HepG2 (cell line): ENCODE measurements around the gene DAPP1.

Experiments used
- CENPX ChIP-seq: sonication (generic); formaldehyde crosslinking; IDR thresholded peaks from 2 replicates; pipeline ENCODE4 v1.9.0; 2021; ENCODE audit warnings: mild to moderate bottlenecking, missing genetic modification reagents, moderate library complexity
- CHD2 ChIP-seq: IDR thresholded peaks from 2 replicates; pipeline ENCODE4 v1.6.1; 2011; ENCODE audit warnings: low read depth, low read length, improper control_type of control experiment
- ETV5 ChIP-seq: IDR thresholded peaks from 2 replicates; pipeline ENCODE4 v1.6.1; 2018; ENCODE audit warnings: missing biosample characterization, missing genetic modification reagents, inconsistent platforms, borderline replicate concordance
- ETV6 ChIP-seq: sonication (generic); formaldehyde crosslinking; conservative IDR thresholded peaks from 2 replicates; pipeline ENCODE4 v1.4.0; 2020; ENCODE audit warnings: missing genetic modification reagents
- HOXA7 ChIP-seq: sonication (generic); formaldehyde crosslinking; IDR thresholded peaks from 2 replicates; pipeline ENCODE4 v1.8.1; 2022; ENCODE audit warnings: mild to moderate bottlenecking, missing genetic modification reagents, moderate library complexity
- IKZF4 ChIP-seq: sonication (generic); formaldehyde crosslinking; IDR thresholded peaks from 2 replicates; pipeline ENCODE4 v1.5.1; 2020; ENCODE audit warnings: borderline replicate concordance, mild to moderate bottlenecking, low read depth, missing genetic modification reagents; ENCODE audit errors: not compliant biosample characterization
- JARID2 ChIP-seq: sonication (generic); formaldehyde crosslinking; IDR thresholded peaks from 2 replicates; pipeline ENCODE4 v1.8.1; 2023; ENCODE audit warnings: missing genetic modification reagents, inconsistent platforms; ENCODE audit not compliant: insufficient replicate concordance
- KLF16 ChIP-seq, 2 experiments: sonication (generic) in 1 of 2; formaldehyde crosslinking in 1 of 2; IDR thresholded peaks; 2 replicates each; pipeline versions ENCODE4 v1.6.1 to v1.8.0; 2016 to 2023; ENCODE audit warnings: missing genetic modification reagents in 2 of 2, missing compliant biosample characterization in 1 of 2
- POLR2A ChIP-seq, 2 experiments: IDR thresholded peaks; 2 replicates each; pipeline ENCODE4 v1.6.1; 2011; ENCODE audit warnings: low read depth in 2 of 2, low read length in 2 of 2, mild to moderate bottlenecking in 1 of 2, moderate library complexity in 1 of 2; ENCODE audit not compliant: insufficient read depth in 1 of 2
- ZNF768 ChIP-seq: sonication (generic); formaldehyde crosslinking; IDR thresholded peaks from 2 replicates; pipeline ENCODE4 v1.4.0; 2020; ENCODE audit warnings: missing genetic modification reagents
- TF ChIP-seq, protein P1 (sequence below): sonication (generic); formaldehyde crosslinking; IDR thresholded peaks from 2 replicates; pipeline ENCODE4 v1.4.0; 2020; ENCODE audit warnings: missing genetic modification reagents
- TF ChIP-seq, protein P2 (sequence below): sonication (generic); formaldehyde crosslinking; IDR thresholded peaks from 2 replicates; pipeline ENCODE4 v1.4.0; 2020; ENCODE audit warnings: missing genetic modification reagents
- TF ChIP-seq, protein P3 (sequence below): sonication (generic); formaldehyde crosslinking; IDR thresholded peaks from 2 replicates; pipeline ENCODE4 v1.8.1; 2023; ENCODE audit warnings: mild to moderate bottlenecking, missing genetic modification reagents, borderline replicate concordance
- TF ChIP-seq, protein P4 (sequence below): sonication (generic); formaldehyde crosslinking; IDR thresholded peaks from 2 replicates; pipeline ENCODE4 v1.5.0; 2020; ENCODE audit warnings: mild to moderate bottlenecking, missing genetic modification reagents, moderate library complexity

DNA sequence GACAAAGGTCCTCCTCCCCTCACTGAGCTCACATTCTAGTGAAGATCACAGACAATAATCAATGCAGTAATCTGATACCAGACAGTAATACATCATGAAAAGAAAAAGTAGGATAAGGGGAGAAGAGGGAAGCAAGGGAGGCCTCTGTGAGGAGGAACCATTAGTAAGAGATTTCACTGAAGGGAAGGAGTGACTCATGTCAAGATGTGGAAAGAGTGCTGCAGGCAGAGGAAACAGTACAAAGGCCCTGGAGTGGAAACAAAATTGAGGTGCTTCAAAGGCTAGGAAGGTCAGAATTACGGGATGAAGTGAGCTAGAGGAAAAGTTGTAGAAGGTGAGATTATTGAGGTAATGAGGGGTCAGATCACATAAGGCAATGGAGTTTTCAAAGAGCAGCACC lies 39.5 kb downstream of the DAPP1 start:
- TF ChIP-seq ETV6 (CRISPR knock-in tag) (no peak), CHD2 (no peak), KLF16 (CRISPR knock-in tag; IDR thresholded peaks at IDR 0.05) (no peak), HOXA7 (CRISPR knock-in tag) (no peak), CENPX (CRISPR knock-in tag) (no peak), ZNF768 (CRISPR knock-in tag) (no peak), POLR2A (IDR thresholded peaks at IDR 0.05; ENCODE audit: insufficient read depth in 1 of 2, low read depth in 2 of 2, low read length in 2 of 2) (no peak), IKZF4 (CRISPR knock-in tag) (no peak), ETV5 (CRISPR knock-in tag) (no peak), JARID2 (CRISPR knock-in tag) (no peak)
- TF ChIP-seq, protein P1, sequence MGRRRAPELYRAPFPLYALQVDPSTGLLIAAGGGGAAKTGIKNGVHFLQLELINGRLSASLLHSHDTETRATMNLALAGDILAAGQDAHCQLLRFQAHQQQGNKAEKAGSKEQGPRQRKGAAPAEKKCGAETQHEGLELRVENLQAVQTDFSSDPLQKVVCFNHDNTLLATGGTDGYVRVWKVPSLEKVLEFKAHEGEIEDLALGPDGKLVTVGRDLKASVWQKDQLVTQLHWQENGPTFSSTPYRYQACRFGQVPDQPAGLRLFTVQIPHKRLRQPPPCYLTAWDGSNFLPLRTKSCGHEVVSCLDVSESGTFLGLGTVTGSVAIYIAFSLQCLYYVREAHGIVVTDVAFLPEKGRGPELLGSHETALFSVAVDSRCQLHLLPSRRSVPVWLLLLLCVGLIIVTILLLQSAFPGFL (CRISPR knock-in tag), result no peak
- TF ChIP-seq, protein P2, sequence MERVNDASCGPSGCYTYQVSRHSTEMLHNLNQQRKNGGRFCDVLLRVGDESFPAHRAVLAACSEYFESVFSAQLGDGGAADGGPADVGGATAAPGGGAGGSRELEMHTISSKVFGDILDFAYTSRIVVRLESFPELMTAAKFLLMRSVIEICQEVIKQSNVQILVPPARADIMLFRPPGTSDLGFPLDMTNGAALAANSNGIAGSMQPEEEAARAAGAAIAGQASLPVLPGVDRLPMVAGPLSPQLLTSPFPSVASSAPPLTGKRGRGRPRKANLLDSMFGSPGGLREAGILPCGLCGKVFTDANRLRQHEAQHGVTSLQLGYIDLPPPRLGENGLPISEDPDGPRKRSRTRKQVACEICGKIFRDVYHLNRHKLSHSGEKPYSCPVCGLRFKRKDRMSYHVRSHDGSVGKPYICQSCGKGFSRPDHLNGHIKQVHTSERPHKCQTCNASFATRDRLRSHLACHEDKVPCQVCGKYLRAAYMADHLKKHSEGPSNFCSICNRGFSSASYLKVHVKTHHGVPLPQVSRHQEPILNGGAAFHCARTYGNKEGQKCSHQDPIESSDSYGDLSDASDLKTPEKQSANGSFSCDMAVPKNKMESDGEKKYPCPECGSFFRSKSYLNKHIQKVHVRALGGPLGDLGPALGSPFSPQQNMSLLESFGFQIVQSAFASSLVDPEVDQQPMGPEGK (CRISPR knock-in tag), result no peak
- TF ChIP-seq, protein P3, sequence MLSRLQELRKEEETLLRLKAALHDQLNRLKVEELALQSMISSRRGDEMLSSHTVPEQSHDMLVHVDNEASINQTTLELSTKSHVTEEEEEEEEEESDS (CRISPR knock-in tag), result no peak
- TF ChIP-seq, protein P4, sequence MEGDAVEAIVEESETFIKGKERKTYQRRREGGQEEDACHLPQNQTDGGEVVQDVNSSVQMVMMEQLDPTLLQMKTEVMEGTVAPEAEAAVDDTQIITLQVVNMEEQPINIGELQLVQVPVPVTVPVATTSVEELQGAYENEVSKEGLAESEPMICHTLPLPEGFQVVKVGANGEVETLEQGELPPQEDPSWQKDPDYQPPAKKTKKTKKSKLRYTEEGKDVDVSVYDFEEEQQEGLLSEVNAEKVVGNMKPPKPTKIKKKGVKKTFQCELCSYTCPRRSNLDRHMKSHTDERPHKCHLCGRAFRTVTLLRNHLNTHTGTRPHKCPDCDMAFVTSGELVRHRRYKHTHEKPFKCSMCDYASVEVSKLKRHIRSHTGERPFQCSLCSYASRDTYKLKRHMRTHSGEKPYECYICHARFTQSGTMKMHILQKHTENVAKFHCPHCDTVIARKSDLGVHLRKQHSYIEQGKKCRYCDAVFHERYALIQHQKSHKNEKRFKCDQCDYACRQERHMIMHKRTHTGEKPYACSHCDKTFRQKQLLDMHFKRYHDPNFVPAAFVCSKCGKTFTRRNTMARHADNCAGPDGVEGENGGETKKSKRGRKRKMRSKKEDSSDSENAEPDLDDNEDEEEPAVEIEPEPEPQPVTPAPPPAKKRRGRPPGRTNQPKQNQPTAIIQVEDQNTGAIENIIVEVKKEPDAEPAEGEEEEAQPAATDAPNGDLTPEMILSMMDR, result no peak
